GM21423 (cell line): ENCODE results near the gene ZNF525.
A peak's percentile ranks its signal among the peaks of the same experiment; 100 is the strongest.
"Not testable (repeated sequence)": the region's sequence is repeated elsewhere in the genome, so short reads cannot be mapped to it uniquely, and the experiment has no call there.

Experiments used
- ATAC-seq: cut with Tn5 transposase; IDR thresholded peaks from one replicate; pipeline ENCODE4 v1.9.1; 2021; ENCODE audit warnings: mild to moderate bottlenecking, moderate library complexity; ENCODE audit not compliant: unreplicated experiment

Gene ZNF525

GRCh38 chr19:53395840-53396524 lies 30.5 kb downstream of the ZNF525 start:
- ATAC-seq = not testable (repeated sequence)

DNA sequence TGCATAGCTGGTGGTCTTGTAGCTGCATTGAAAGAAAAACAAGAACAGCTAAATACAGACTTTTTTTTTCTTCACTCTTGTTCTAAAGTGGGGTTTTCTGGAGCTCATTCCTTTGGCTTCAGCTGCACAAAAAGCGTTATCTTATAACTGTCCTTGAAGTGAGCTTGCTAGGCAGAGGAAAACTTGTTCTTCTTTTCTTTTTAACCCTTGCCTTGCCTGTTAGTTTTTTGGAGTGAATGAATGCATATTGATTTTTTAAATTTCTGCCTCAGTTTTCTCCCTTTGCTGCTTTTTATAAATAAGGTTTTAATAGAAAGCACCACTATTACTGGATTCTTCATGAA lies 31.0 kb downstream of the ZNF525 start:
- no peak for ATAC-seq

DNA sequence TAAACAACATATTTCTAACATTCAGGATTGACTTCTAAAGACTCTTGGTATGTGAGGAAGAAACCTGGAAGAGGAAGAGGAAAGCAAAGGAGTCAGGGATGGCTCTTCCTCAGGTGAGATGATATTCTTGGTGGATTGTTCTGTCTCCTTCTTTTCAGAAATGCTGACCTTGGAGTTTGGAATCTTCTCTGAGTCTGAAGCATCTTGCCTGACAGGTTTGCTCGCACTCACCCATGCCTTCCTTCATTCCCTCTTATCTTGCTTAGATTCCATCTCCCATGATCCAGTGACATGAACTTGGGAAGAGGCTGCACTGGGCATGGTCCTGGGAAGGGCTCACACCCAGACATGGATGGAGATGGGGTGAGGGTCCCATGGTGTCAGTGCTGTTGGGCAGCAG lies 32.4 kb downstream of the ZNF525 start:
- ATAC-seq = not testable (repeated sequence)

GRCh38 chr19:53409505-53410204 lies 44.1 kb downstream of the ZNF525 start:
- no peak for ATAC-seq

DNA sequence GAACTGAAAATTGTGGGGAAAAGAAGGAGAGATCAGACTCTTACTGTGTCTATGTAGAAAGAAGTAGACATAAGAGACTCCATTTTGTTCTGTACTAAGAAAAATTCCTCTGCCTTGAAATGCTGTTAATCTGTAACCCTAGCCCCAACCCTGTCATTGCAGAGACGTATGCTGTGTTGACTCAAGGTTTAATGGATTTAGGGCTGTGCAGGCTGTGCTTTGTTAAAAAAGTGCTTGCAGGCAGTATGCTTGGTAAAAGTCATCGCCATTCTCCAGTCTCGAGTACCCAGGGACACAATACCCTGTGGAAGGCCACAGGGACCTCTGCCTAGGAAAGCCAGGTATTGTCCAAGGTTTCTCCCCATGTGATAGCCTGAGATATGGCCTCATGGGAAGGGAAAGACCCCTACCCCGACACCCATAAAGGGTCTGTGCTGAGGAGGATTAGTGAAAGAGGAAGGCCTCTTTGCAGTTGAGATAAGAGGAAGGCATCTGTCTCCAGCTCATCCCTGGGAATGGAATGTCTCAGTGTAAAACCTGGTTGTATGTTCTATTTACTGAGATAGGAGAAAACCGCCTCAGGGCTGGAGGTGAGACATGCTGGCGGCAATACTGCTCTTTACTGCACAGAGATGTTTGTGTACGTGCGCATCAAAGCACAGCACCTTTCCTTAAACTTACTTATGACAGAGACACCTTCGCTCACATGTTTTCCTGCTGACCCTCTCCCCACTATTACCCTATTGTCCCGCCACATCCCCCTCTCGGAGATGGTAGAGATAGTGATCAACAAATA lies 55.2 kb downstream of the ZNF525 start:
- not testable (repeated sequence) for ATAC-seq

- ATAC-seq = no peak
Measured at GRCh38 chr19:53422551-53422950, 57.0 kb downstream of the ZNF525 start.

DNA sequence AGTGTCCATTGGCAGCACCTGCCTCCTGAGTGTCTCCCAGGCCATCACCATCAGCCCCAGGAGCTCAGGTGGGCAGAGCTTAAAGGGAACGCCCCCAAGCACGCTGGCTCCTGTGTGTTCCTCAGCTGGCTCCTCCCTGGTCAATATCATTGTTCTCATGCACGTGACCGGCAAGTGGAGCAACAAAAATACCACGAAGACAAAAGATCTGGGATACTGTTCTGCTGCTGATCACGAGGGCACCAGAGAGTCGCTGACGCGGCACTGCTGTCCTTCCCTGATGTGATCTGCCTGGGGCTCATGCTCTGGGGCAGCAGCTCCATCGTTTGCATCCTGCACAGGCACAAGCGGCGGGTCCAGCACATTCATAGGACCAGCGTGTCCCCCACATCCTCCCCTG lies 57.6 kb downstream of the ZNF525 start:
- ATAC-seq = not testable (repeated sequence)

GRCh38 chr19:53423680-53424079 lies 58.2 kb downstream of the ZNF525 start:
- not testable (repeated sequence) for ATAC-seq

GRCh38 chr19:53424968-53425597 lies 59.6 kb downstream of the ZNF525 start:
- no peak for ATAC-seq

DNA sequence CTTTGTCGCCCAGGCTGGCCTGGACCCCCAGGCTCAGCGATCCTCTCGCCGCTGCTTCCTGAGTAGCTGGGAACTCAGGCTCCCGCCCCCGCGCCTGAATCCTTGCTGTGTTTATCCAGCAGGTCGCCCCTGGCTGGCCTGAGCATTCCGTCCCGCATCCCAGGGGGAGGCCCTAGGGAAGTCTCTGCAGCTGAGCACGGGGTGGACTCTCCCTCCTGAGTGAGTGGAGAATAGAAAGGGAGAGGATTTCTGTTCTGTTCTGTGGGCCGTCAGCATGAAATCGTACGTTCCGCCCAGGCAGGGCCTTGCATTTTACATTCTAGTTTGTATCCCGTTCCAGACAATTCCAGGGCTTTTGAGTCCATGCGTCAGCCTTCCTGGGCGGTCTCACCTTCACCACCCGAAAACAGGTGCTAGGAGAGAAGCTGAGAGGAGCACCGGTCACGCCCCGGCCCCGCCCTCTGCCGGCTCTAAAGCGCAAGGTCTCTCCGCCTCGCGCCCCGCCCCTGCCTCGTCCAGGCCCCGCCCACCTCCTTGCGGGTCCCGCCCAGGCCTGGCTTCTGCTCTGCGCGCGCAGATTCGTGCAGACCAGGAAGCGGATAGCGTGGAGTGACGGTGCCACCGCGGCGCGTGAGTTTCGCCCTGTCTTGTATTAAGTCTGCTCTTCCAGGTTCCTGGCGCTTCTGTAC lies 66.0 kb downstream of the ZNF525 start, which contains the start of gene ZNF761:
Gene ZNF761 (plus strand): TSS at position 586 of the 689 bp plus-strand sequence. CDS start 15,285 bp downstream, outside the sequence.
- ATAC-seq = peak; percentile 97

GRCh38 chr19:53432088-53432661 lies 66.7 kb downstream of the ZNF525 start:
- peak; percentile 14 for ATAC-seq
